C4-2B (cell line): ENCODE results near the gene HYKK.
"Not testable (repeated sequence)": the region's sequence is repeated elsewhere in the genome, so short reads cannot be mapped to it uniquely, and the experiment has no call there.

Source experiments
- H3K27ac ChIP-seq: fragments of 450-650 bp; 2 replicates; pipeline ENCODE4 v1.5.1; 2017
- ZFX ChIP-seq: fragments of 450-650 bp; IDR thresholded peaks from 2 replicates; pipeline ENCODE4 v1.6.1; 2017
- TF ChIP-seq, protein P1 (sequence below): fragments of 450-650 bp; conservative IDR thresholded peaks from 2 replicates; pipeline ENCODE4 v1.5.1; 2017; ENCODE audit warnings: mild to moderate bottlenecking

Gene HYKK

DNA sequence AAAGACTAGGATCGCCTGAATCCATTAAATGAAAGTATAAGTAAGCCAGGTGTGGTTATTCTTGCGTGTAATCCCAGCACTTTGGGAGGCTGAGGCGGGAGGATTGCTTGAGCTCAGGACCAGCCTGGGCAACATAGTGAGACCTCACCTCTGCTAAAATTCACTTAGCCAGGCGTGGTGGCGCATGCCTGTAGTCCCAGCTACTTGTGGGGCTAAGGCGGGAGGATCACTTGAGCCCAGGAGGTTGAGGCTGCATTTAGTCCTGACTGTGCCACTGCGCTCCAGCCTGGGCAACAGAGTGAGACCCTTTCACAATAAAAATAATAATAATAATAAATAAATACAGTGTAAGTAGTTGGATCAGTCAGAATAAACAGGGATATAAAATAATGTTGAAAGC is 25.5 kb upstream of the HYKK start:
- no peak overlapping the region for H3K27ac ChIP-seq
- TF ChIP-seq, protein P1, sequence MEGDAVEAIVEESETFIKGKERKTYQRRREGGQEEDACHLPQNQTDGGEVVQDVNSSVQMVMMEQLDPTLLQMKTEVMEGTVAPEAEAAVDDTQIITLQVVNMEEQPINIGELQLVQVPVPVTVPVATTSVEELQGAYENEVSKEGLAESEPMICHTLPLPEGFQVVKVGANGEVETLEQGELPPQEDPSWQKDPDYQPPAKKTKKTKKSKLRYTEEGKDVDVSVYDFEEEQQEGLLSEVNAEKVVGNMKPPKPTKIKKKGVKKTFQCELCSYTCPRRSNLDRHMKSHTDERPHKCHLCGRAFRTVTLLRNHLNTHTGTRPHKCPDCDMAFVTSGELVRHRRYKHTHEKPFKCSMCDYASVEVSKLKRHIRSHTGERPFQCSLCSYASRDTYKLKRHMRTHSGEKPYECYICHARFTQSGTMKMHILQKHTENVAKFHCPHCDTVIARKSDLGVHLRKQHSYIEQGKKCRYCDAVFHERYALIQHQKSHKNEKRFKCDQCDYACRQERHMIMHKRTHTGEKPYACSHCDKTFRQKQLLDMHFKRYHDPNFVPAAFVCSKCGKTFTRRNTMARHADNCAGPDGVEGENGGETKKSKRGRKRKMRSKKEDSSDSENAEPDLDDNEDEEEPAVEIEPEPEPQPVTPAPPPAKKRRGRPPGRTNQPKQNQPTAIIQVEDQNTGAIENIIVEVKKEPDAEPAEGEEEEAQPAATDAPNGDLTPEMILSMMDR: no peak
- TF ChIP-seq ZFX: no peak

DNA sequence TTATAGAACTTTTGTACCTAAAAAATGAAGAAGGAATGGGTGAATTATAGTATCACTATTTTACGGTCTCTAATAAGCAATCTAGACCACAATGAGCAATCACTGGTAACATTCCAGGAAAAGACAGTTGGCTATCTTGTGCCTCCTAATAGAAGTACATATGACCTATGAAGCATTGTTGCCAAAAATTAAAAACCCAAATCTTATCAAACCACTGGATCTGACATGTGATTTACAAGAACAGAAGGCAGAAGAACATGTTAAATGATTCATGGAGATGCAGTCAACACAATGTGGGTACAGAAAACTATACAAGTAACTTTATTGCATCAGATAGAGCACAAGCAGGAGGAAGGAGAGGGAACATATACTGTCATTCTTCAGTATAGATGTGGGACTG is 14.5 kb upstream of the HYKK start:
- no peak overlapping the region for H3K27ac ChIP-seq
- no peak for TF ChIP-seq ZFX
- TF ChIP-seq, protein P1: no peak

DNA sequence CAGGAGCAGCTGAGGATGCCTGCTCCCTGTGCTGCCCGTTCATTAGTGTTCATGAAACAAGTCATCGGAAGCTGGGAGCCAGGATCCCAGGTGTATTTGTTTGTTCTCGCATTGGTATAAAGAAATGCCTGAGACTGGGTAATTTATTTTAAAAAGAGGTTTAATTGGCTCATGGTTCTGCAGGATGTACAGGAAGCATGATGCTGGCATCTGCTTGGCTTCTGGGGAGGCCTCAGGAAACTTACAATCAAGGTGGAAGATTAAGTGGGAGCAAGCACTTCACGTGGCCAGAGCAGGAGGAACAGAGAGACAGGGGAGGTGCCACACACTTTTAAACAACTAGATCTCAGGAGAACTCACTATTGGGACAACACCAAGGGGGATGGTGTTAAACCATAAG is 5.5 kb upstream of the HYKK start:
- no peak overlapping the region for H3K27ac ChIP-seq
- no peak for TF ChIP-seq ZFX
- TF ChIP-seq, protein P1: no peak

DNA sequence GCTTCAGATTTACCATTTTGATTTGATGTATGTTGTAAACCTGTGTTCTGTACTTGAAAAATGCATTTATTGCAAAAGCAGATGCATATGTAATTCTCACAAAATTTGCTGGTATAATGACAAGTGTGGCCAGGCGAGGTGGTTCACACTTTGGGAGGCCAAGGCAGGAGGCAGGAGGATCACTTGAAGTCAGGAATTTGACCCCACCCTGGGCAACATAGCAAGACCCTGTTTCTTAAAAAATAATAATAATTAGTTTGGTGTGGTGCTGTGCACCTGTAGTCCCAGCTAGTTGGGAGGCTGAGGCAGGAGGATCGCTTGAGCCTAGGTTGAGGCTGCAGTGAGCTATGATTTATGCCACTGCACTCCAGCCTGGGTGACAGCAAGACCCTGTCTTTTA is 4.7 kb upstream of the HYKK start:
- no peak overlapping the region for H3K27ac ChIP-seq

DNA sequence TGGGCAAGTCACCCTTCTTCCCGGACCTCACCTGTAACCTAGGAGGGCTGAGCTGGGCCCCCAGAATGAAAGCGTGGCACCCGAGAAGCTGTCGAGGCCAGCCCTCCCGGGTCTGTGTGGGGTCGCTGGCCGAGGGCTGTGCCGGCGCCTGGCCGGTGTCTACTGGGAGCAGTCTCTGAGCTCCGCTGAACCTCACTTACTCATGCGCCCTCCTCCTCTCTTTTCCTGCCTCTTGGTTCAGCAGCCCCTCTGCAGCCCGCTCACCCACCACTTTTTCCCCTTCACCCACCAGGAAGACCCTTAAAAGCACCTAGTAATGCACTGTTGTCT is 419 bp downstream of the HYKK start:
- H3K27ac ChIP-seq: peak overlapping the region; percentile 74
- TF ChIP-seq, protein P1: no peak; the same call in 1 of the 2 replicates
- TF ChIP-seq ZFX: no peak

More for the DNA sequence above, 4.7 kb upstream of the HYKK start:
- TF ChIP-seq ZFX: no peak
- TF ChIP-seq, protein P1: no peak

DNA sequence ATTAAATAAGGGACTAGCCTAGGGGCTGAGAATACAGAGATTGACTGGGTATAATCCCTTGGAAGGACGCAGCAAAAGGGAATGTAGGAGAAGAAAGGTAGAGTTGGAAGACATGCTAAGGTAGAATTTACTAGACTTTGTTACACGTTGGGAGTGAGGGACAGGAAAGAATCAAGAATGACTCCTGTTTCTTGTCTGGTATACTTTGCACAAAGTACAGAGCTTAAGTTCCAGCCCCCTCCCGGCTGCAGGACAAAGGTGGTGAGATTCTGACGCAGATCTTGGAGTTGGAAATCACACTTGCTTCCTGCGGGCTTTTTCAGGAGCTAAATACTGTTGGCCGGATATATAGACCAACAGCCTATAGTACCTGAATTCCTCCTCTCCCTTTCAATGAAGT is 895 bp downstream of the HYKK start:
- TF ChIP-seq, protein P1: no peak
- no peak for TF ChIP-seq ZFX
- peak overlapping the region; percentile 74 for H3K27ac ChIP-seq

DNA sequence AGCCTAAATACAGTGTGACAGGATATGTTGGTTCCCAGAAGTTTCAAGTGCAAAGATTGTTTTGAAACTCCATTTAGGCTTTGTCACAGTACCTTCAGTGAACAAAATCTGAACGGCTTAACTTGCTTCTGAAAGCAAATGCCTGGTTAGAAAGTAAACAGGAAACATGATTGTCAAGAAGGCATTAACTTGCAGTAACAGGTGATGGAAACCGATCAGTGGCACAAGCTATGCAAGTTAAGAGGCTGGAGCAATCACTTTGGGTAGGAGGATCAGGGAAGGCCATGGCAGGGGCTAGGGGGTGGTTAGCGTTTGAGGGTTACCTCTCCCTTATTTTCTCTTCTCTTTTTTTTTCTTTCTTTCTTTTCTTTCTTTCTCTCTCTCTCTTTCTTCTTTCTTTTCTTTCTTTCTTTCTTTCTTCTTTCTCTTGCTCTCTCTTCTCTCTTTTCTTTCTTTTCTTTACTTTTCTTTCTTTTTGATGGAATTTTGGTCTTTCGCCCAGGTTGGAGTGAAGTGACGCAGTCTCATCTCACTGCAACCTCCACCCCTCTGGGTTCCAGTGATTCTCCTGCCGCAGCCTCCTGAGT is 2.4 kb downstream of the HYKK start:
- H3K27ac ChIP-seq: no peak overlapping the region
- TF ChIP-seq, protein P1: no peak
- no peak for TF ChIP-seq ZFX

DNA sequence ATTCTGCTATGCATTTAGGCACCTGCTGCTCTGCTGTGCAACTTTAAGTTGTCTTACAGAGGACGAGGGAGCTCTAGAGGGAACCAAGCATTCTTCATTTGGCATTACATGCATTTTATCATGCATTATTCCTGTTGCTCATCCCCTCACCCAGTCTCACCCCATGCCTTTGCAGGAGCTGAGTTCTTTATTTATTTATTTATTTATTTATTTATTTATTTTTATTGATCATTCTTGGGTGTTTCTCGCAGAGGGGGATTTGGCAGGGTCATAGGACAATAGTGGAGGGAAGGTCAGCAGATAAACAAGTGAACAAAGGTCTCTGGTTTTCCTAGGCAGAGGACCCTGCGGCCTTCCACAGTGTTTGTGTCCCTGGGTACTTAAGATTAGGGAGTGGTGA is 12.7 kb downstream of the HYKK start:
- not testable (repeated sequence) for H3K27ac ChIP-seq
